HL-60 (cell line): ENCODE results near the gene MAGEB3.

Experiments used
- CTCF ChIP-seq: IDR thresholded peaks from one replicate; pipeline ENCODE4 v1.5.1; 2011; ENCODE audit warnings: low read length, control low read depth, inconsistent platforms; ENCODE audit not compliant: insufficient read depth
- GABPA ChIP-seq: IDR thresholded peaks from 2 replicates; pipeline ENCODE4 v1.6.1; 2012; ENCODE audit warnings: low read depth
- POLR2AphosphoS5 ChIP-seq: IDR thresholded peaks from 2 replicates; pipeline ENCODE4 v1.6.1; 2012; ENCODE audit warnings: low read depth
- REST ChIP-seq: IDR thresholded peaks from 2 replicates; pipeline ENCODE4 v1.6.1; 2012; ENCODE audit warnings: low read depth; ENCODE audit not compliant: insufficient replicate concordance

- TF ChIP-seq CTCF = no peak
- TF ChIP-seq REST = no peak
- no peak for TF ChIP-seq POLR2AphosphoS5
- no peak for TF ChIP-seq GABPA
These were observed 1.9 kb upstream of the MAGEB3 start for GRCh38 chrX:30228526-30228925.
